Measurements from ENCODE around the gene SLC6A18. TPM values are rescaled to one million over a fixed set of nuclear protein-coding genes. Genes with fewer than 3 reads are reported as not detected.

The SLC6A18 gene
- total and polyA plus RNA-seq, 8 donors = 0.14 TPM; not detected in 7

- Histone ChIP-seq H3K9me3 (no peaks in the 10 kb centered on the region), H3K4me3 (no peak overlapping the region), H3K27me3 (no peaks in the 10 kb centered on the region), H3K27ac (peak overlapping the region; percentile 82 to 87 (median 84)), H3K4me1 (peaks cover 63 to 68% (median 66%) of the 10 kb centered on the region in 3 donors), H3K36me3 (no peaks in the 10 kb centered on the region)
- intact Hi-C loops (cut with DNase I) = no loop called here
- WGBS, 2 donors = 91 to 94% methylated on average over 8 of the region's 8 CpGs
- no peak for TF ChIP-seq CTCF (IDR thresholded peaks at IDR 0.05)
- FAIRE-seq = no peak
- DNase-seq = no peak
- no peak for ATAC-seq
Measured at GRCh38 chr5:1184163-1184470, 41.1 kb upstream of the SLC6A18 start.

- Histone ChIP-seq H3K27ac (peak overlapping the region; percentile 82 to 87 (median 84)), H3K4me3 (no peak overlapping the region), H3K36me3 (no peaks in the 10 kb centered on the region), H3K4me1 (peaks cover 63 to 68% (median 66%) of the 10 kb centered on the region in 3 donors), H3K9me3 (no peaks in the 10 kb centered on the region), H3K27me3 (no peaks in the 10 kb centered on the region)
- WGBS, 2 donors = 87 to 92% methylated on average over 7 of the region's 7 CpGs
- DNase-seq = peak in 4 of 6 donors; percentile 13 to 58 (median 36)
- intact Hi-C loops (cut with DNase I) = no loop called here
- no peak for TF ChIP-seq CTCF (IDR thresholded peaks at IDR 0.05)
- no peak for FAIRE-seq
- ATAC-seq = no peak
Measured at GRCh38 chr5:1184481-1184880, 40.7 kb upstream of the SLC6A18 start.

GRCh38 chr5:1185038-1185627 is 40.0 kb upstream of the SLC6A18 start:
- no peak for TF ChIP-seq CTCF (IDR thresholded peaks at IDR 0.05)
- FAIRE-seq = no peak
- H3K27ac ChIP-seq = peak overlapping the region; percentile 71 to 85 (median 78)
- WGBS, 2 donors = 82 to 84% methylated on average over 10 of the region's 10 CpGs
- DNase-seq = peak in 1 of 6 donors; percentile 3
- intact Hi-C loops (cut with DNase I) = no loop called here
- no peaks in the 10 kb centered on the region for H3K9me3 ChIP-seq
- H3K36me3 ChIP-seq = no peaks in the 10 kb centered on the region
- no peaks in the 10 kb centered on the region for H3K27me3 ChIP-seq
- ATAC-seq = no peak
- H3K4me3 ChIP-seq = no peak overlapping the region
- H3K4me1 ChIP-seq = peaks cover 63 to 68% (median 66%) of the 10 kb centered on the region in 3 donors

GRCh38 chr5:1185629-1186350 is 39.4 kb upstream of the SLC6A18 start:
- ATAC-seq (peak; percentile 44 to 69 (median 62)), FAIRE-seq (no peak)

More at GRCh38 chr5:1185629-1186350, 39.4 kb upstream of the SLC6A18 start:
- intact Hi-C loops (cut with DNase I) = no loop called here
- DNase-seq = peak; percentile 79 to 91 (median 85)
- no peak for TF ChIP-seq CTCF (IDR thresholded peaks at IDR 0.05)
- Histone ChIP-seq H3K27ac (peak overlapping the region; percentile 71 to 85 (median 78)), H3K27me3 (no peaks in the 10 kb centered on the region), H3K9me3 (no peaks in the 10 kb centered on the region), H3K36me3 (no peaks in the 10 kb centered on the region), H3K4me3 (no peak overlapping the region), H3K4me1 (peaks cover 63 to 67% (median 66%) of the 10 kb centered on the region in 3 donors)
- 8 to 10% methylated on average over 10 to 12 of the region's 12 CpGs for WGBS, 2 donors

Data from pancreas (tissue), 10 donors.